SU-DHL-6 (cell line): ENCODE results near the gene SLFN12L.

Experiments used
- H2AFZ ChIP-seq: fragments of 200-600 bp; sonication (generic); 2 replicates; pipeline ENCODE4 v1.6.1; 2014; ENCODE audit warnings: low read depth, mild to moderate bottlenecking, moderate library complexity, mixed read lengths, antibody characterized with exemption, low read length; ENCODE audit not compliant: severe bottlenecking
- H3F3A ChIP-seq: fragments of 200-600 bp; shearing (Covaris generic); 2 replicates; pipeline ENCODE4 v1.6.0; 2016; ENCODE audit warnings: antibody characterized with exemption, mild to moderate bottlenecking; ENCODE audit not compliant: insufficient read depth
- H3K27ac ChIP-seq: fragments of 200-600 bp; sonication (generic); 2 replicates; pipeline ENCODE4 v1.5.1; 2016; ENCODE audit warnings: low read depth, mild to moderate bottlenecking, low read length, moderate library complexity, mixed read lengths
- H3K27me3 ChIP-seq: fragments of 200-600 bp; sonication (generic), shearing (Covaris generic); 2 replicates; pipeline ENCODE4 v1.6.0; 2014; ENCODE audit warnings: mild to moderate bottlenecking, low read length
- H3K36me3 ChIP-seq: fragments of 200-600 bp; sonication (generic); 2 replicates; pipeline ENCODE4 v1.6.1; 2014; ENCODE audit warnings: mild to moderate bottlenecking, low read length, mixed read lengths
- H3K4me2 ChIP-seq: fragments of 300-600, 200-600 bp; shearing (Covaris generic), sonication (generic); 2 replicates; pipeline ENCODE4 v1.6.0; 2014; ENCODE audit warnings: low read length, low read depth, mild to moderate bottlenecking; ENCODE audit not compliant: poor library complexity, severe bottlenecking
- H3K4me3 ChIP-seq: fragments of 200-600 bp; sonication (generic); 2 replicates; pipeline ENCODE4 v1.5.1; 2014; ENCODE audit warnings: antibody characterized with exemption, low read length, mild to moderate bottlenecking, mixed read lengths; ENCODE audit not compliant: insufficient read depth, poor library complexity, severe bottlenecking
- H3K79me2 ChIP-seq: fragments of 200-600 bp; sonication (generic); 2 replicates; pipeline ENCODE4 v1.6.1; 2014; ENCODE audit warnings: mild to moderate bottlenecking, low read length, moderate library complexity; ENCODE audit not compliant: insufficient read depth
- H3K9ac ChIP-seq: fragments of 200-600 bp; sonication (generic); 2 replicates; pipeline ENCODE4 v1.7.0; 2014; ENCODE audit warnings: mild to moderate bottlenecking, low read length
- H3K9me2 ChIP-seq: fragments of 200-600 bp; sonication (generic); replicated peaks from 2 replicates; pipeline ENCODE4 v1.6.1; 2014; ENCODE audit warnings: low read length; ENCODE audit not compliant: insufficient read depth
- H3K9me3 ChIP-seq: fragments of 200-600 bp; sonication (generic); 2 replicates; pipeline ENCODE4 v1.6.1; 2014; ENCODE audit warnings: low read length, mixed read lengths; ENCODE audit not compliant: insufficient read depth
- H4K20me1 ChIP-seq: fragments of 200-600 bp; sonication (generic); 2 replicates; pipeline ENCODE4 v1.6.1; 2014; ENCODE audit warnings: low read depth, mild to moderate bottlenecking, antibody characterized with exemption, low read length, moderate library complexity, mixed read lengths
- CTCF ChIP-seq: fragments of 200-600 bp; sonication (generic); IDR thresholded peaks from one replicate; pipeline ENCODE4 v1.5.1; 2017; ENCODE audit warnings: antibody characterized with exemption, mild to moderate bottlenecking, low read length, moderate library complexity; ENCODE audit not compliant: insufficient read depth, poor library complexity, severe bottlenecking
- EZH2phosphoT487 ChIP-seq: fragments of 200-600 bp; sonication (generic), shearing (Covaris generic); conservative IDR thresholded peaks from 2 replicates; pipeline ENCODE4 v1.6.1; 2018; ENCODE audit warnings: mild to moderate bottlenecking, antibody characterized with exemption, low read length, moderate library complexity, mixed read lengths

The SLFN12L gene

GRCh38 chr17:35448214-35448898 is 89.1 kb downstream of the SLFN12L start, which contains the start of gene SLFN13:
SLFN13 (minus strand) TSS chr17:35448766; CDS start chr17:35445680, 3,086 bp downstream.
- no peaks in the 10 kb centered on the region for H3F3A ChIP-seq
- peak within 1 kb of the TSS; percentile 49 for H3K4me2 ChIP-seq
- H3K9ac ChIP-seq: peak within 1 kb of the TSS; percentile 45; the same call in 1 of the 2 replicates
- H3K27ac ChIP-seq: no peak within 1 kb of the TSS
- no peaks in the 10 kb centered on the region for H4K20me1 ChIP-seq
- no peaks in the 10 kb centered on the region for H3K9me2 ChIP-seq
- no peak for TF ChIP-seq CTCF
- TF ChIP-seq EZH2phosphoT487: no peak
- no peaks in the 10 kb centered on the region for H3K36me3 ChIP-seq
- H3K9me3 ChIP-seq: no peaks in the 10 kb centered on the region
- H3K79me2 ChIP-seq: no peaks in the 10 kb centered on the region
- peak within 1 kb of the TSS; percentile 92 for H2AFZ ChIP-seq
- no peaks in the 10 kb centered on the region for H3K27me3 ChIP-seq
- peak within 1 kb of the TSS; percentile 24 for H3K4me3 ChIP-seq

GRCh38 chr17:35447499-35447898 is 90.0 kb downstream of the SLFN12L start:
- H3K9me2 ChIP-seq: no peaks in the 10 kb centered on the region
- H3F3A ChIP-seq: no peaks in the 10 kb centered on the region
- H4K20me1 ChIP-seq: no peaks in the 10 kb centered on the region
- no peak for TF ChIP-seq EZH2phosphoT487
- TF ChIP-seq CTCF: no peak
- H3K79me2 ChIP-seq: no peaks in the 10 kb centered on the region
- peak overlapping the region; percentile 49 for H3K4me2 ChIP-seq
- no peak overlapping the region for H3K27ac ChIP-seq
- H3K9ac ChIP-seq: no peak overlapping the region
- no peak overlapping the region for H2AFZ ChIP-seq
- H3K4me3 ChIP-seq: no peak overlapping the region
- H3K27me3 ChIP-seq: no peaks in the 10 kb centered on the region
- H3K9me3 ChIP-seq: no peaks in the 10 kb centered on the region
- no peaks in the 10 kb centered on the region for H3K36me3 ChIP-seq

- H3K9ac ChIP-seq: no peak overlapping the region
- H3K27me3 ChIP-seq: no peaks in the 10 kb centered on the region
- no peak overlapping the region for H3K4me2 ChIP-seq
- no peaks in the 10 kb centered on the region for H3K9me2 ChIP-seq
- H3K36me3 ChIP-seq: no peaks in the 10 kb centered on the region
- no peak overlapping the region for H3K27ac ChIP-seq
- no peaks in the 10 kb centered on the region for H3F3A ChIP-seq
- H3K9me3 ChIP-seq: no peaks in the 10 kb centered on the region
- no peak overlapping the region for H3K4me3 ChIP-seq
- no peak for TF ChIP-seq CTCF
- TF ChIP-seq EZH2phosphoT487: no peak
- H4K20me1 ChIP-seq: no peaks in the 10 kb centered on the region
- H2AFZ ChIP-seq: no peak overlapping the region
- no peaks in the 10 kb centered on the region for H3K79me2 ChIP-seq
Measured at GRCh38 chr17:35438433-35438832, 99.0 kb downstream of the SLFN12L start.
